Measurements from ENCODE around the gene FAM181A.

The FAM181A gene

DNA sequence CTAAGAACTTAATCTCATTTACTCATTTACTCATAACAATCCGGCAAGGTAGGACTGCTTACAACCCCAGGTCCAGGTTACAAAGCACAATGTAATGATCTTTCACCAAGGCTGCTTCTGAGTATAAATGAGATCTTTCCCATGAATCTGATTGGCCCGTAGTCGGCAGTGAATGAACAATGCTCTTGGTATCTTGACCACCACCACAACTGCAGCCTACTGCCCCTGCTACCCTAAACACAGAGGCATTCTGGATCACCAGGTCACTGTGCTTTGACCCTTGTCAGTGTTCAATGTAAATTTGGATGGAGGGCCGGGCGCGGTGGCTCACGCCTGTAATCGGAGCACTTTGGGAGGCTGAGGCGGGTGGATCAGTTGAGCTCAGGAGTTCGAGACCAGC lies 15.9 kb downstream of the FAM181A start:
- DNase-seq (ENCODE audit: low read depth, low spot score) = no peak
- TF ChIP-seq, protein P1, sequence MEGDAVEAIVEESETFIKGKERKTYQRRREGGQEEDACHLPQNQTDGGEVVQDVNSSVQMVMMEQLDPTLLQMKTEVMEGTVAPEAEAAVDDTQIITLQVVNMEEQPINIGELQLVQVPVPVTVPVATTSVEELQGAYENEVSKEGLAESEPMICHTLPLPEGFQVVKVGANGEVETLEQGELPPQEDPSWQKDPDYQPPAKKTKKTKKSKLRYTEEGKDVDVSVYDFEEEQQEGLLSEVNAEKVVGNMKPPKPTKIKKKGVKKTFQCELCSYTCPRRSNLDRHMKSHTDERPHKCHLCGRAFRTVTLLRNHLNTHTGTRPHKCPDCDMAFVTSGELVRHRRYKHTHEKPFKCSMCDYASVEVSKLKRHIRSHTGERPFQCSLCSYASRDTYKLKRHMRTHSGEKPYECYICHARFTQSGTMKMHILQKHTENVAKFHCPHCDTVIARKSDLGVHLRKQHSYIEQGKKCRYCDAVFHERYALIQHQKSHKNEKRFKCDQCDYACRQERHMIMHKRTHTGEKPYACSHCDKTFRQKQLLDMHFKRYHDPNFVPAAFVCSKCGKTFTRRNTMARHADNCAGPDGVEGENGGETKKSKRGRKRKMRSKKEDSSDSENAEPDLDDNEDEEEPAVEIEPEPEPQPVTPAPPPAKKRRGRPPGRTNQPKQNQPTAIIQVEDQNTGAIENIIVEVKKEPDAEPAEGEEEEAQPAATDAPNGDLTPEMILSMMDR (IDR thresholded peaks at IDR 0.05; ENCODE audit: insufficient read depth, low read length, missing control alignments) = no peak
- ChIA-PET POLR2A (no interaction called here), CTCF (interaction anchor here (1.1 to 15.8 kb wide), 9 partner anchors 9 to 237 kb away, joined by 3 to 472 read pairs (median 55); partner anchors contain the start of genes CCDC197 and IFI27L2)
- no peak overlapping the region for H3K4me3 ChIP-seq (ENCODE audit: low read depth, low read length)

DNA sequence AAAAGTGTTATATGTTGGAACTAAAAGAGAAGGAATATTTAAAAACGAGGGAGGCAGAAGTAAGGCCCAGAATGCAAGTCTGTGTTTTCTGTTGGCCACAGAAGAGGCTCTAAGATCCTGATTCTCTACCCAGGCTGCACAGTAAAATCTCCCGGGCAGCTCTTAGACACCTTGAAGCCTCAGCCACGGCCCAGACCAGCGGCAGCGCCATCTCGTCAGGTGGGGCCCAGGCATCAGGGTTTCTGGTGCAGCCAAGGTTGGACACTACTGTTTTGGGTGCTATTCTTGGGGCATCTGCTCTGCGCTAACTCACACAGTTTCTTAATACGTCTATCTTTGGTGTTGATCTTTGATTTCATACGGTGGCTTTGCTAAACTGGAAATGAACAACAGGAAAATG lies 16.8 kb downstream of the FAM181A start:
- TF ChIP-seq, protein P1 (IDR thresholded peaks at IDR 0.05; ENCODE audit: insufficient read depth, low read length, missing control alignments) = no peak
- H3K4me3 ChIP-seq (ENCODE audit: low read depth, low read length) = no peak overlapping the region
- DNase-seq (ENCODE audit: low read depth, low spot score) = no peak
- CTCF ChIA-PET = interaction anchor here (1.3 to 15.8 kb wide), 4 partner anchors 8 to 193 kb away, joined by 5 to 472 read pairs (median 102); partner anchors contain the start of gene CCDC197
- POLR2A ChIA-PET = no interaction called here

DNA sequence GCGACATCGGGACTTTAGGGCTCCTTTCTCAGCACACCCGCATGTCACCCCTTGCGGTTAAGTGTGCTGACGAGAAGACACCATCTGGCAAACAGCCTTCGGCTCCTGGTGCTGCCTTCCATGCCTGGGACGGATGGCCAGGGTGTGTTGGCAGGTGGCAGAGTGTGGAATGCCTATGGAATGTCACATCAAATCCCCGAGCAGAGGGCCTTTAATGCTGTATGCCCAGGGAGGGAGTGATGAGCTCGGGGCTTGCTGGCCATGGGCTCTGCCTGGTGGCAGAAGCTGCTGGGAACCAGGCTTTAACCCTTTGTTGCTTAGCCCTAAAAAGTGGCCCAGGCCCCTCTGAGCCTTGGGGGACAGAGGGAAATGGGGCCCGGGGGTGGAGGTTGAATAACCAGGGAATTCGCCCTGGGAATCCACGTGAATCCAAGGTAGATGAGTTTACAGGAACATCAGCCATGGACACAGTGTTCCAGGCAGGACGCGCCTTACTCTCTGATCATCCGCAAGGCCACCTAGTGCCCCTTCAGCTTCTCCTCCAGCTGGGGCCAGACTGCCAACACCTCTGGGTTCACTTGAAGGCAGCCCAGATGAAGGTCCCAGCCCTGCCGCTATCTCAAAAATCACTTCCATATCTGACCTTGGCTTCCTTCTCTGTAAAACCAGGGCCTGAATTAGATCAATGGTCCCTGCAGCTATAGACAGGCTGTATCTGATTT lies 17.4 kb downstream of the FAM181A start:
- CTCF ChIA-PET = interaction anchor here (1.1 to 15.8 kb wide), 5 partner anchors 8 to 193 kb away, joined by 3 to 472 read pairs (median 83); partner anchors contain the start of gene CCDC197
- TF ChIP-seq, protein P1 (IDR thresholded peaks at IDR 0.05; ENCODE audit: insufficient read depth, low read length, missing control alignments) = no peak
- POLR2A ChIA-PET = no interaction called here
- no peak overlapping the region for H3K4me3 ChIP-seq (ENCODE audit: low read depth, low read length)
- DNase-seq (ENCODE audit: low read depth, low spot score) = no peak

DNA sequence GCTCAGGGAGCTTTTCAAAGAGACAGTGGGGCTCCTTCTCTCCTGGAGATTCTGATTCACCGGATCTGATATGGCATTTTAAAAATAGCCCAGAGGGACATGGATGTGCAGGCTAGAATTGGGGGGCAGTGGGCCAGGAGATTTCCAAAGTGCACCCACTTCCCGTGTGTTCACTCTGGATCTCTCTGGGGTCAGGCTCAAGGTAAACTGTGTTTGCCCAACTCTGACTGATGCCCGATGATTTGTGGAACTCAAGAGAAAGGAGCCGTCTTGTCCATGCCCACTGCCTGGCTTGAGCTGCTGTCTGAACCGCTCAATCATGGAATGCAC lies 17.9 kb downstream of the FAM181A start:
- DNase-seq (ENCODE audit: low read depth, low spot score) = no peak
- ChIA-PET CTCF (interaction anchor here (1.1 to 15.8 kb wide), 5 partner anchors 20 to 192 kb away, joined by 3 to 472 read pairs (median 4); partner anchors contain the start of gene CCDC197), POLR2A (no interaction called here)
- H3K4me3 ChIP-seq (ENCODE audit: low read depth, low read length) = no peak overlapping the region
- TF ChIP-seq, protein P1 (IDR thresholded peaks at IDR 0.05; ENCODE audit: insufficient read depth, low read length, missing control alignments) = no peak

DNA sequence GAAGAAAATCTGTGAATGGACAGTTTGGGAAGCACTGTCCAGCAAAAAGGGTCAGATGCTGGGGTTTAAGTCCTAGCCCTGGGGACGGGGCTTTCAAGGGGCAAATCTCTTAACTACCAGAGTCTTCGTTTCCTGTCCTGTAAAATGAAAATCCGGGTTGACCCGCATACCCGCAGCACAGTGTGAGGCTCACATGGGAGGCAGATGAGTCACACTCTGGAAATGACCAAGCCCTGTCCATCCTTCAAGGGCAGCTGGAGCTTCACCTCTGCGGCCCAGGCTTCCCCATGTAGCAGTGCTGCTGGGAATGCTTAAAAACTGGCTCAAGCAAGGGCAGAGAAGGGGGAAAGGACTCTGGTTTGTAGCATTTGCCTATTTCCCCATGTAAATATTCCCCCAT lies 19.0 kb downstream of the FAM181A start:
- no peak for DNase-seq (ENCODE audit: low read depth, low spot score)
- TF ChIP-seq, protein P1 (IDR thresholded peaks at IDR 0.05; ENCODE audit: insufficient read depth, low read length, missing control alignments) = no peak
- CTCF ChIA-PET = interaction anchor here (1.1 to 15.8 kb wide), 7 partner anchors 9 to 186 kb away, joined by 3 to 472 read pairs (median 5); partner anchors contain the start of gene CCDC197
- no peak overlapping the region for H3K4me3 ChIP-seq (ENCODE audit: low read depth, low read length)
- POLR2A ChIA-PET = no interaction called here

DNA sequence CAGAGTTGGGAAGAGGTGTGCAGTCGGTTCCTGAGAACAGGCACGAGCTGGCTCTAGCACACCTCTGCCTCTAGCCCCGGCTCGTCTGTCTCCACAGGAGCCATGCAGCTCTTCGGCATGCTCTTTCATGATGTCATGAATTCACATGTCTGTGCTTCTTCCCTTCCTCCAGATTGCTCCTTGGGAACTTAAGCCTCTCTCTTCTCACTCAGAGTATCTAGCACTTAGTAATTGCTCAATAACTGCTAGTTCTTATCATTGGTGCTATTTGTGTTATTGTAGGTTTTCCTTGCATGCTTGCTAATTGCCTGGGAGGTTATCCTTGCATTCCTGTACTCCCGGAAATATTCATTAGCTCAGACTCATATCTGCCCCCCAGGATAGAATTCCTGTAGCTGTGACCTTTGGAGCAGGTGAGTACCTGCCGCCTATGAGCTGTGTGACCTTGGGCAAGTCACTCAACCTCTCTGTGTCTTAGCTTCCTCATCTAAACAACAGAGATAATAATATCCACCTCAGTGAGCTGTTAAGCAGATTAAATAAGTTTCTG lies 19.5 kb downstream of the FAM181A start:
- TF ChIP-seq, protein P1 (IDR thresholded peaks at IDR 0.05; ENCODE audit: insufficient read depth, low read length, missing control alignments) = no peak
- no peak overlapping the region for H3K4me3 ChIP-seq (ENCODE audit: low read depth, low read length)
- DNase-seq (ENCODE audit: low read depth, low spot score) = no peak
- CTCF ChIA-PET = interaction anchor here (1.1 to 15.8 kb wide), 7 partner anchors 10 to 186 kb away, joined by 3 to 472 read pairs (median 5); partner anchors contain the start of gene CCDC197
- POLR2A ChIA-PET = no interaction called here

Data from AG04449 (cell line).